Progenitor cell of endocrine pancreas (in vitro differentiated cells): ENCODE measurements around the gene SYCE1. TPM values are rescaled to one million over a fixed set of nuclear protein-coding genes. Genes with fewer than 3 reads are reported as not detected.
"Not testable (repeated sequence)": the region's sequence is repeated elsewhere in the genome, so short reads cannot be mapped to it uniquely, and the experiment has no call there.

Source experiments
- DNase-seq: peaks from one replicate; pipeline ENCODE4 v3.0.0; 2021; ENCODE audit warnings: low spot score; ENCODE audit not compliant: unreplicated experiment
- H3K27ac Mint-ChIP-seq: 2 replicates; pipeline ENCODE4 v1.8.0; 2021; ENCODE audit warnings: mild to moderate bottlenecking, moderate library complexity, mixed read lengths
- H3K27me3 Mint-ChIP-seq: 2 replicates; pipeline ENCODE4 v1.8.0; 2021; ENCODE audit warnings: mixed read lengths
- H3K36me3 Mint-ChIP-seq: 2 replicates; pipeline ENCODE4 v1.8.0; 2022; ENCODE audit warnings: mixed read lengths; ENCODE audit not compliant: insufficient read depth
- H3K4me1 Mint-ChIP-seq: 2 replicates; pipeline ENCODE4 v1.8.0; 2021; ENCODE audit warnings: low read depth, mixed read lengths
- H3K4me3 Mint-ChIP-seq: 2 replicates; pipeline ENCODE4 v1.8.0; 2021; ENCODE audit warnings: low read depth, mild to moderate bottlenecking, moderate library complexity, mixed read lengths
- H3K9me3 Mint-ChIP-seq: 2 replicates; pipeline ENCODE4 v1.8.0; 2021; ENCODE audit warnings: low read depth, mixed read lengths
- total RNA-seq: library from RNA; stranded (reverse); gene quantifications from 2 replicates; pipeline ENCODE4 v1.2.1, GENCODE V29; 2021
- TF ChIP-seq, protein P1 (sequence below): fragments of 200-600 bp; sonication (generic); IDR thresholded peaks from one replicate; pipeline ENCODE4 v1.5.0; 2021; ENCODE audit warnings: antibody characterized with exemption, mild to moderate bottlenecking; ENCODE audit not compliant: unreplicated experiment

The SYCE1 gene
- total RNA-seq, 1 donor from 2014 or later = not detected

GRCh38 chr10:133600657-133601056 is 35.3 kb upstream of the SYCE1 start:
- no peak for DNase-seq
- Mint-ChIP-seq H3K27me3 (no peaks in the 10 kb centered on the region), H3K4me3 (no peak overlapping the region), H3K9me3 (peaks cover 75% of the 10 kb centered on the region), H3K27ac (no peak overlapping the region), H3K36me3 (no peaks in the 10 kb centered on the region), H3K4me1 (no peaks in the 10 kb centered on the region)
- TF ChIP-seq, protein P1, sequence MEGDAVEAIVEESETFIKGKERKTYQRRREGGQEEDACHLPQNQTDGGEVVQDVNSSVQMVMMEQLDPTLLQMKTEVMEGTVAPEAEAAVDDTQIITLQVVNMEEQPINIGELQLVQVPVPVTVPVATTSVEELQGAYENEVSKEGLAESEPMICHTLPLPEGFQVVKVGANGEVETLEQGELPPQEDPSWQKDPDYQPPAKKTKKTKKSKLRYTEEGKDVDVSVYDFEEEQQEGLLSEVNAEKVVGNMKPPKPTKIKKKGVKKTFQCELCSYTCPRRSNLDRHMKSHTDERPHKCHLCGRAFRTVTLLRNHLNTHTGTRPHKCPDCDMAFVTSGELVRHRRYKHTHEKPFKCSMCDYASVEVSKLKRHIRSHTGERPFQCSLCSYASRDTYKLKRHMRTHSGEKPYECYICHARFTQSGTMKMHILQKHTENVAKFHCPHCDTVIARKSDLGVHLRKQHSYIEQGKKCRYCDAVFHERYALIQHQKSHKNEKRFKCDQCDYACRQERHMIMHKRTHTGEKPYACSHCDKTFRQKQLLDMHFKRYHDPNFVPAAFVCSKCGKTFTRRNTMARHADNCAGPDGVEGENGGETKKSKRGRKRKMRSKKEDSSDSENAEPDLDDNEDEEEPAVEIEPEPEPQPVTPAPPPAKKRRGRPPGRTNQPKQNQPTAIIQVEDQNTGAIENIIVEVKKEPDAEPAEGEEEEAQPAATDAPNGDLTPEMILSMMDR = no peak

- not testable (repeated sequence) for H3K36me3 Mint-ChIP-seq, H3K4me1 Mint-ChIP-seq, DNase-seq, H3K27ac Mint-ChIP-seq, H3K27me3 Mint-ChIP-seq, H3K4me3 Mint-ChIP-seq
- peaks cover 75% of the 10 kb centered on the region for H3K9me3 Mint-ChIP-seq
These were observed 34.5 kb upstream of the SYCE1 start for GRCh38 chr10:133599869-133600268.

DNA sequence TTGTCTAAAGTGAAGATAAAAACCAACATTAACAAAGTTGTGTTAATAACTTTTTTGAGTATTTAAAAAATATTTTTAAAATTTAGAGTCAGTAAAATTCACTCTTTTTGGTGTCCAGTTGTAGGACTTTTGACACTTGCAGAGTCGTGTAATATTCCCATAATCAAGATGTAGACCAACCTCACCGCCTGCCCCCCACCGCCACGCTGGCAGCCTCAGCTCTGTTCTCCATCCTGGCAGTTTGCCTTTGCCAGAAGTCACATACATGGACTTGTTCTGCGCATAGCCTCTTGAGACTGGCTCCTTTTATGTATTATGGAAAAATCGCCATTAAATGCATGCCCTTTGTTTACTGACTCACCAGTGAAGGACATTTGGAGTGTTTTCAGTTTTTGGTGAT is 27.3 kb upstream of the SYCE1 start:
- Mint-ChIP-seq H3K27ac (no peak overlapping the region), H3K4me3 (no peak overlapping the region), H3K9me3 (peaks cover 56% of the 10 kb centered on the region), H3K4me1 (no peaks in the 10 kb centered on the region), H3K36me3 (peaks cover 2% of the 10 kb centered on the region), H3K27me3 (no peaks in the 10 kb centered on the region)
- TF ChIP-seq, protein P1 = no peak
- no peak for DNase-seq

DNA sequence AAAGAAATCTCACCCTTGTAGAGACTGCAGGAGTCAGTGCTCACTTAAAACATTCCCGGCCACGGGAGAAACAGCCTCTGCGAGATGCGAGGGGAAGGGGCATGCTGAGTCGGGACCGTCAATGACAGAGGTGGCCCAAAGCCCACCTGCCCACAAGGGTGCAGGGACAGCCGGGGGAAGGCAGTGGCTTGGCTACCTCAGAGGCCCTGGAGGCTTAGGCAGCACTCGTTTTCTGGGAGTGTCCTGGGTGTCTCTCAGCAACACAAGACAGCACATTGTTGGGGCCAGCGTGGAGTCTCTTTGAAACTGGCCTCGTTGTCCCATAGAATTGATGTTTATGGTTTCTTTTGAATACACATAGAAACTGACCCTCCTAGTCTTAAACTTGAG is 25.6 kb upstream of the SYCE1 start:
- H3K4me1 Mint-ChIP-seq = no peaks in the 10 kb centered on the region
- H3K4me3 Mint-ChIP-seq = no peak overlapping the region
- peaks cover 2% of the 10 kb centered on the region for H3K36me3 Mint-ChIP-seq
- no peak overlapping the region for H3K27ac Mint-ChIP-seq
- peaks cover 50% of the 10 kb centered on the region for H3K9me3 Mint-ChIP-seq
- H3K27me3 Mint-ChIP-seq = no peaks in the 10 kb centered on the region
- TF ChIP-seq, protein P1 = no peak
- DNase-seq = no peak

DNA sequence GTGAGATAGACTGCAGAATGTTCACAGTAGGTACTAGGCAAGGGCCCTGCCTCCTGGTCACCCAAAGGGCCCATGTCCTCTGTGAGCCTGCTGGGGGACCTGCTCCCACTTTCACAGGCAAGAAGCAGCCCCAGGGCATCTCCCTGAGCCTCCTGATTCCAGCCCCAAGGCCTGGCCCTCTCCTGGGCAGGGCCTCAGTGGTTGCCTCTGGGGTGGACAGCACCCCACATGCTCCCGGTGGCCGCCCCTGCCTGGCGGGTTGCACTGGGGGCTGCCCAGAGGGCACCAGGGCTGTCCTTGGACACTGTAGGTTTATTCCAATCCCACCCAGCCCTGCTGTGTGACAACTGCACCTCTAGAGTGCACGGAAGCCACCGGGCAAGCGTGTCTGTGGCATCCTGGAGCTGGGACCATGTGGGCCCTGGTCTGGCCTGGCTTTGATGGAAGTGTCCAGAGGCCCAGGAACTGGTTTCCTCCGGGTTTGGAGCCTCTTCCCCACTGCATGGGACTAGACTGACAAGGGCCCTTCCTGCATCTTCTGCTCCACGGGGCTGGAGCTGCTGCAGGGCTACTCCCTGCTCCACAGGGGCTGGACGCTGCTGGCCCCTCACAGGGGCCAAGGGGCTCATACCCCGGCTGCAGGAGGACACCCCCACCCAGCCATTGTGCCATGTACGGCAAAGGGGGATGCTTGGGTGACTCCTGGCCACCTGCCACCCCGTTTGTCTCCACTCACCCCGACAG is 25.0 kb upstream of the SYCE1 start:
- Mint-ChIP-seq H3K4me1 (no peaks in the 10 kb centered on the region), H3K27ac (no peak overlapping the region), H3K27me3 (no peaks in the 10 kb centered on the region), H3K36me3 (peaks cover 2% of the 10 kb centered on the region), H3K4me3 (no peak overlapping the region), H3K9me3 (peaks cover 47% of the 10 kb centered on the region)
- TF ChIP-seq, protein P1 = no peak
- no peak for DNase-seq

- peaks cover 27% of the 10 kb centered on the region for H3K9me3 Mint-ChIP-seq
- not testable (repeated sequence) for H3K4me3 Mint-ChIP-seq, H3K36me3 Mint-ChIP-seq, DNase-seq, H3K27me3 Mint-ChIP-seq, H3K27ac Mint-ChIP-seq, H3K4me1 Mint-ChIP-seq
These were observed 11.7 kb upstream of the SYCE1 start for GRCh38 chr10:133577037-133577436.

DNA sequence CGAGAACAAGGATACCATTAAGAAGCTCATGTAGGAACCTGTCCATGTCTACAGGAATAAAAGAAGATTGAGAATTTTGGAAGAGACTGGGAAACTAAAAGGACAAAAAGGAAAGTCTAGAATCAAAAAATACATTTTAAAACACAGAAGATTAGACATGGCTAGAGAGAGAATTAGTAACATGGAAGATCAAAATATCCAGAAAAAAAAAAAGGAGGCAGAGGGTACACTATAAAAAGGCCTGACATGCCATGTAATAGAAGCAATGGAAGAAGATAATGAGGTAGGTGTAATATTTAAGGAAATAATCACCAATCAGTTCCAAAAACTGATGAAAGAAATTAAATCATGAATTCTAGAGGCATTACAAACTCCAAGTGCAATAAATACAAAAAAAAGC is 8.1 kb upstream of the SYCE1 start:
- not testable (repeated sequence) for H3K4me3 Mint-ChIP-seq, H3K27me3 Mint-ChIP-seq, H3K27ac Mint-ChIP-seq, DNase-seq, H3K36me3 Mint-ChIP-seq, H3K4me1 Mint-ChIP-seq
- H3K9me3 Mint-ChIP-seq = peaks cover 15% of the 10 kb centered on the region

DNA sequence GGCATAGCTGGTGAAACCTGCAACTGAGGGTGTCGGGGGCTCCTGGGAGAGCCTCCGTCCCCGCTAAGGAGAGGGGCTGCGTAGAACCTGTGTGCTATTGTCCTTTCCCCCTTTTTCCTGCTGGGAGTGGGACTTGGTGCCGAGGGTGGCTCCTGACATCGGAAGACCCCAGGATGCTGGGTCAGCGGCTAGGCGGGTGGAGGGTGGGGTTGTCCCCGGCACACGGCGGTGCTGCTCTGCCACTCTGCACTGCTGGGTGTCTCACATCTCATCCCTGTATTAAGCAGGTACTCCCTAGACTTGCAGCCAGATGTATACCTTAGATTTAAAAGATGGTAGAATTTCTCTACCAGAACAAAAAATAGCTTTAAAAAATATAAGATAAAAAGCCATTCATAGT is 6.7 kb upstream of the SYCE1 start:
- not testable (repeated sequence) for H3K4me3 Mint-ChIP-seq, H3K27ac Mint-ChIP-seq, H3K27me3 Mint-ChIP-seq, H3K36me3 Mint-ChIP-seq, DNase-seq, H3K4me1 Mint-ChIP-seq
- H3K9me3 Mint-ChIP-seq = peaks cover 15% of the 10 kb centered on the region

GRCh38 chr10:133569801-133570200 is 4.4 kb upstream of the SYCE1 start:
- peaks cover 16% of the 10 kb centered on the region for H3K9me3 Mint-ChIP-seq
- H3K27me3 Mint-ChIP-seq, DNase-seq, H3K4me3 Mint-ChIP-seq, H3K27ac Mint-ChIP-seq, H3K36me3 Mint-ChIP-seq, H3K4me1 Mint-ChIP-seq: not testable (repeated sequence)
